K562 (cell line): ENCODE results near the gene ENC1.

ENCODE experiments used
- ATF3 ChIP-seq, 2 experiments: fragments of 450-650 bp in 1 of 2; sonication (generic) in 1 of 2; formaldehyde crosslinking in 1 of 2; IDR thresholded peaks in 1 of 2; conservative IDR thresholded peaks in 1 of 2; 2 replicates each; pipeline versions ENCODE4 v1.6.1 to v1.8.1; 2016 to 2023; ENCODE audit warnings: mild to moderate bottlenecking in 2 of 2, moderate library complexity in 2 of 2, inconsistent platforms in 1 of 2, missing genetic modification reagents in 1 of 2
- ZFX ChIP-seq: sonication (generic); formaldehyde crosslinking; IDR thresholded peaks from 2 replicates; pipeline ENCODE4 v1.8.0; 2022; ENCODE audit warnings: mild to moderate bottlenecking, missing genetic modification reagents, moderate library complexity

GRCh38 chr5:74655206-74655605, 14.7 kb upstream of the ENC1 start:
- no peak for TF ChIP-seq ZFX
- no peak for TF ChIP-seq ATF3 (IDR thresholded peaks at IDR 0.05)
- TF ChIP-seq ATF3 (CRISPR knock-in tag; conservative IDR thresholded peaks at IDR 0.05) = no peak
